HG03342 (cell line): ENCODE results near the gene CRIM1.

Source experiments
- ATAC-seq: cut with Tn5 transposase; IDR thresholded peaks from one replicate; pipeline ENCODE4 v1.9.1; 2021; ENCODE audit warnings: mild to moderate bottlenecking, moderate library complexity; ENCODE audit not compliant: unreplicated experiment

Gene CRIM1

DNA sequence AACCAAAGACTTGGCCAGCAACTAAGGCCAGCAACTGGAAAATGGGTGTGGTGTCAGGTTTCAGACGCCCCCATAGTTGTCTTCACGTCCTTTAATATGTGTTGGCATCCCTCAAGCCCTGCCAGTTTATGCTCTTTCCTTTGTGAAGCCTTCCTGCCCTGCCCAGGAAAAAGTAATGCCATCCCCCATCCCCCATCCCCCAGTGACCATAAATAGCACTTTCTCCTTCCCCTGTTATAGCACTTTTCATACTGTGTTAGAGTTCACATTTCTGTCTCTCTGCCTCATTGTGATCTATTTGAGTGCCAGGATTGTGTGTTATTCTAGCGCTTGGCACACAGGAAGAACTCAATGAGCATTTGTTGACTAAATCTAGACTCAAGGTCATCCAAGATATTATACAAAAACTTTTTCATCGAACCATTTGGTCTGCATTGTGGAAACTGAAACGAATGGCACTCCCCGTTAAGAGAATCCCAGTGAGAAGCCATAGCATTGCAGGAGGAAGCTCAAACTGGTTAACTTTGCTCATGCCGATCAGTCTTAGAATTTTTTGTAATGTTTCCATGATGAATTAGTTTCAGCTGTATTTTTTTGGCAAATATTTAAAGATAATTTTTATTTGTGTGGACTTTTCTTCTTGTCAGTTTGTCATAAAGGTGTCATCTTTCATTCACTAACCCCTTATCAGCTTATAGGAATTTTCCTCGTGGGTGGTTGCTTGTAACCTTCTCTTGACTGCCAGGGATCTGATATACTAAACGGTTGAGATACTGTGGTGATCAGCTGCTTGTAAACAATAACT, 15.7 kb downstream of the CRIM1 start:
- ATAC-seq = no peak

DNA sequence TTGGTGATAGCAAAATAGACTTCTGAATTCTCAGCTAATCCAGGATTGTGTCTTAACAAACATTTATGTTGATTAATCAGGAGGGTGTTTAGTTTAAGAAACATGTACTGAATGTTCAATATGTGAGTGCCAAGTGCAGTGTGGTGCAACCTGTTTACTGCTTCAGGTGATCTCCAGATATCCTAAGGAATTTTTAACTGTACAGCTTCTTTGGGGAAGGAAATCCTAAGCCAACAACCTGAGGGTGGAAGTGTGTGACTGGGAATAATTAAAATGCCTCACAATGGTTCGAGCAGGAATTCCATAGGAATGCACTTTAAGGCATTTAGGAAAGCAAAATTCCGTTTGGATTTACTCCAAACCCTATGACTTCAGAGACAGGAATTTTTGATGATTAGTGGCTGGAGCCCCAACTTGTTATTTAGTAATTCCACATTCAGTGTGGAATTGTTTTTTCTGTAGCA, 16.4 kb downstream of the CRIM1 start:
- ATAC-seq = no peak

- ATAC-seq = no peak
Observed at GRCh38 chr2:36373149-36373926, 17.8 kb downstream of the CRIM1 start.

DNA sequence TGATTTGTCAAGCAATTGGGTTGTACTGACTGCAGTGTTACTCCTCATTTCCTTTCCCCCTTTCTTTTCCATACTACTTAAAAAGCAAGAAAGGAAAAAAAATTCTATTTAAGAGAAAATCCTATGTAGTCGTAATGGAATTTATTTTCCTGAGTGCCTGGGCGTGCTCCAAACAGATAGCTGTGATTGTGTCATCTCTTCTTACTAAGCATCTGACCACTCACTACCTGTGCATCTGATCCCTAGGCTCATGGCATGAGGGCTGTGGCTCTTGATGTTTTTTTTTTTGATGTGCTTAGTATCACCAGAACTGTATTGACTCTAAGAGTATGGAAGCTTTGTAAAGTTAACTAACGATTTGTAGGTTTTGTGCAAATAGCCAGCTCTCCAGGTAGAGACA, 19.0 kb downstream of the CRIM1 start:
- ATAC-seq = no peak

DNA sequence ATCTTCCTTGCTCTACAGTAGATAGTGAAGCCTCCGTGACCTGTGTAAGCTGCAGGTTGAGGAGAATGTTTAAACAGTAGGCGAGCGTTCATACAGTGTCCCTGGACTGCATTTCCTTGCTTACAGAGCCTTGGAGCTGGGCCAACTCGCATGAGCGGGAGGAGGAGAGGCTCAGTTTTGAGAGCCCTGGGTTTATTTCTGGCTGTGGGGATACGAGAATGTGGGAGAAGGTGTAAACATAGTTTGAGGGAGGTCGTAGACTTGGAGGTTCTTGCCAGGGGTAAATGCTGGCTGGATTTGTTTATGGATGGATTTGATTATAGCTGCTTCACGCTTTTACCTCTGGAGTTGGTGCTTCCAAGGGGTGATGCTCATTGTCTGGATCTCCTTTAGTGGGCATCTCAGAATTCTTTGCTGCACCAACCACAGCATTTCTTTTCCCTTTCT, 20.8 kb downstream of the CRIM1 start:
- ATAC-seq = no peak

DNA sequence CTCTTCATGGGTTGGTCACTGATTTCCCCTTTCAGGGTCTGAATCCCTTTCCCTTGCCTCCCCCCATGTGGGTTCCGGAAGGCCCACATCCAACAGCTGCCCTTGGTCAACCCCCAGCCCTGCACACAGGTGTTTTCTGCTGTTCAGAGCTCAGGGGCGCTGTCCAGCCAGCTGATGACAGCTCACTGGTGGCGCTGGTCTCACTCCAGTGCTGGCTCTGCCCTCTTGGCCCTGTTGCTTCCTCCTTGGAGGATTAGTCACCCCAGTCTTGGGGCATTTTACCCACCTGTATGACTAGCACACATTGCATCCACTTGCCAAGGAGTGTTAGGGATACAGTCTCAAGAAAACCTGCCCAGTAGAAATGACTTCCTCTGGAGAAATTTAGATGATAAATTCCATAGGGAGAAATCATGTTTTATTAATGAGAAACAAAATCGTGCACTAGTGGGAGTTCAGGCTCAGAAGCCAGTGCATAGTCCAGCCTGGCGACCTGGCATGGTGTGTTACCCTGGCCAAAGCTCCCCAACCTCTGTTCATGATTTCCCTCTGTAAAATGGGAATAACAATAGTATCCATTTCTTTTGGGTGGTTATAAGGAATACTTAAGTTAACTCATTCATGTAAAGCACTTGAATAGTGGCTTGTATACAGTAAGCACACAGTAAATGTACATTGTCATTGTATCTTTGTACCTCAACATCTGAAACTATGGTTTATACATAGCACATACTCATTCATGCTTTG, 21.6 kb downstream of the CRIM1 start:
- ATAC-seq = no peak

DNA sequence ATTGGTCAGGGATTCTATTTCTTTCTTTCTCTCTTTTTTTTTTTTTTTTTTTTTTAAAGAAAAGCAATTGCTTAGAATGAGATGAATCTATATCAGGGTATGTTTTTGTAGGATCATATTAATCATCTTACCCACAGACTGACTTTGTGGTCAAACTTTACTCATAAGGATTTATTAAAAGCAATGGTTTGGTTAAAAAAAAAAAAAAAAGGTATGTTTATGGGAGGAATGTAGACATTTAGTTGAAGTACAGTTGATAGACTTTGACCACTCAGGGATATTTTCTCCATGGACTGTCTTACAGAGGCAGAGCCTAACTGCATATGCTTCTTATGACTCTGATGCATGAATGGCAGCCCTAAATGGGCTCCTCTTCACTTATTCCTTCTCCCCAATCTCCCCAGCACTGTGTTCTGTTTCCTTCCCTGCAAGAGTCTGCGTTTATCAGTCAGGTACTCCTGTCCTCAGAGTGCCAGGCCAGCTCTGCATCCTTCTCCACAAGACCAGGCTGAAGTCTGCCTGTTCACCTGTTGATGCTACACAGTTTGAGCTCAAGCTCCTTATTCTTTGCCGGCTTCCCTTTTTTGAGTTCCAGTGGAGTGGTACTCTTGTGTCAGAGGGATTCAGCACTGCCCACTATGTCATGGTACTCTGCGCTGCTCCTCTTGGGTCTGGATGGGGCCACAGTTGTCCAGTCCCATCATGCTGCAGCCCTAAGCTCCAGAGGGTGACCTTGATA, 24.3 kb downstream of the CRIM1 start:
- ATAC-seq = no peak

DNA sequence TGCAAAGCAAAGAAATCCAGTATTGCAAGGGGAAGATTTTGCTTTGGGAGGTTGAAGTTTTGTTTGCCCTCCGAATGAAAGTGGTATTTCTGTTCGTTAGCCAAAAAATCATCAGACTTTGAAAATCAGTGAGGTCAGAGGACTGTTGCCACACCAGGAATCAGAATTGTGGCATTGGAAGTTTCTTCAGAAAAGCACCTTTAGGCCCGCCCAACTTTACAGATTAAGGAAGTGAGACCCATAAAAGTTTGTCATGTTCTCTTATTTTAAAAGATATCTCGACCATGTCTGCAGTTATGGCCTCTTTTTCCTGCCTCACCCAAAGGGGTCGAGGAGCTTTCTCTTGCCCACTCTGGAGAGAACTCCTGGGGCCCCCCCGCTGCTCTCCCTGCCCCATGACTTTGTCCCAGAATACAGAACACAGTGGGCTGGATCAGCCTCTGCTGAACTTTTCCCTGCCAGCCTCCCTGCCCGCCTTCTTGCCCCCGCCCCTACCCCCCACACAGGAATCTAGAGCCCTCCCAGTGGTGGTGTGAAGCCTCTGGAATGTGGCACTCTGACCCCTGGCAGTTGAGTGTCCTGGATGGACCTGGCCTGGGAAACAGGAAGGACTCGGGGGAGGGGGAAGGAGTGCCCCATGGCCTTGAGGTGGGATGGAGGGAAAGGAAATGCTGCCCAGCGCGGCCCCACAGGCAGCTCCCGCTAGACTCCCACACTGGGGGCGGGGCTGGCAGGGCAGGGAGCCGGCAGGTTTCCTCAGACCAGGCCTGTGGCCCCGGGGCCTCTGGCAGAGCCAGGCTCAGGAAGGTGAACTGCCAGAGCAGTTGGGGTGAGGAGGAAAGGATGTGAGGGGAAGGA, 25.3 kb downstream of the CRIM1 start:
- ATAC-seq = no peak

GRCh38 chr2:36381993-36382392, 26.4 kb downstream of the CRIM1 start:
- ATAC-seq = no peak

DNA sequence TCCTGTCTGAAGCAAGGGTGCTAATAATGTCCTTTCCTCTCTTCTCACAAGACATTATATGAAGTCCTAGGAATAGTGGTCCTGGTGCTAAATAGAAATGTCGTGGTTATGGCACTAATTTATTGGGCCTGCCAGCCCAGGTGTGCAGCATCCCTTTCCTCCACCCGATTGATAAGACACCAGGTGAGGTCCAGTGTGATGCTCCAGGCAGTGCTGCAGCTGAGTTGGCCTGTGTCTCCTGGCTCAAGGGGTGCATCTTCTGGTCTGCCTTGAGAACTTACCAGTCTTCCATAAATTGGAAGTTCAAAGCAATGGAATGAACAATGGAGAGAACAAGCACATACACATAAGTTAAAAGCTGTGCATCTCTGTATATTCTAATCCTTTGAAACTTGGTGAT, 26.9 kb downstream of the CRIM1 start:
- ATAC-seq = no peak

DNA sequence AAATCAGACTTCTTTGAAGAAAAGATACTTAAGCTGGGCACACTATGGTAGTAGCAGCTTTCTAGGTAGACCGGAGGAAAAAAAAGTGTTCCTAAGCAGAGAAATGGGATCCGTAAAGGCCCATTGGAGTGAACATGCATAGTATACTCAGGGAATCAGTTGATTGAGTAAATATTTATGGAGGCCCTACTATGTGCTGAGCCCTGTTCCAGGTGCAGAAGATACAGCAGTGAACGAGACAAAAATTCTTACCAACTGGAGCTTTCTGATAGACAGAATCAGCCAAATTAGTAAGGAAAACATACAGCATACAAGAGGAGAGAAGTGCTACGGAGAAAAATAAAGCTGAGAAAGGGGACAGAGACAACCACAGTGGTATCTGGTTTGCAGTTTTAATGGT, 28.1 kb downstream of the CRIM1 start:
- no peak for ATAC-seq

DNA sequence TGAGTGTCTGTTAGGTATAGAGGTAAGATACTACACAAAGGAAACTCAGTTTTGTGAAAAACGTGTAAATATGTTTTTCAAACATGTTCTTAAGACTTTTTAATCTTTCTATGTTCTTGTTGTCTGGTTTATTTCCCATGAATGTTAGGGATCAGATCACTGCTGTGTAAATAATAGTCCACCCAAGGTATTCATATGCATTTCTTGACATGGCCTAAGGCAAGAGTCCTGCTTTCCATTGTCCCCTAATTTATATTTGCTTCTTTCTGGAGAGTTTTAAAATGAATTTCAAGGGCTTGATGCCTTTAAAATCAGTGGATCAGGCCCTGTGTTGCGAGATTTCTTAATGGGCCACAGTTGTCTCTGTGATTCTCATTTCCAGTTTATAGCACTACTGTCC, 28.9 kb downstream of the CRIM1 start:
- ATAC-seq = no peak

DNA sequence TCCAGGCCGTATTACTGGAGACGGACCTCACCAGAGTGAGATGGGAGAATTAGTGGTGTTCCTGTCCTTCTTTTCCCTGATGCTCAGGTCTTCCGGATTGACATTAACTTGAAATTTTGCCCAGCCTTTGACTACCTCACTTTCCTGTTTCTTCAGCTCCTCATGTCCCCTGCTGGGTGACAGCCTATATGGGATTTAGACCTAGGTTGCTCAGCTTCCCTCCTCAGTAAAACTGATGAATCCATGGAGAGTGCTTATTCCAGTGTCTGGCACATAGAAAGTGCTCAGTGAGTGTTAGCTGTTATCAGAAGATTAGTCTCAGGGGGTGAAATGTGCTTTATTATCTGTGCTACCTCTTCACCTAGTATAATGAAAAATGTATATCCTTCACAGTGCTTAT, 30.0 kb downstream of the CRIM1 start:
- no peak for ATAC-seq

DNA sequence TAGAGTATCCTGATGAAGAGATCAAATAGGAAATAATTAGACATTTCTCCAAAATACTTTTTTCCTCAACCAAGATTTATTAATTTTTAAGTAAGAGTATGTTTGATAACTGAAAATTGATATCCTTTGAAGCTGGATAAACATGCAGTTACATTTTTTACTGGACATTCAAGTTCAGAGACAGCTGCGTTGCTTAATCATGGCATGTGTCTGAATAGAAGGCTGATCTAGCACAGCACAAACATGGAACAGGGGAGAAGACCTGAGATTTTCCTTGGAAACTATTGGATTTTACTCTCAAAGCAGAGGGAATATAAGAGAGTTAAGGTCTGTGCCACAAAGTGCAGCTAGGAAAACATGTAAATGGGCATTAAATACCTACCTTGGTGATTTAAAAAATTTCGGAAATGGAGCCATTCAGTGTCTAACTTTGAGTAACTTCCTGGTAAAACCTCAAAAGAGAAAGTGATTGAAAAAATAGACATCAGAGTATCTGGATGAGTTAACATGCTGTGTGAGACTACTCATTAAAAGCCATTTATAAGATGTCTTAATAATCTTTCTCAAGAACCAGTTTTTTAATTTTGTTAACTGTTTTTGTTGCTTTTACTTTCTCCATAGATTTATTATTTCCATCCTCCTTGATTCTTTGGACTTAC, 31.8 kb downstream of the CRIM1 start:
- no peak for ATAC-seq

DNA sequence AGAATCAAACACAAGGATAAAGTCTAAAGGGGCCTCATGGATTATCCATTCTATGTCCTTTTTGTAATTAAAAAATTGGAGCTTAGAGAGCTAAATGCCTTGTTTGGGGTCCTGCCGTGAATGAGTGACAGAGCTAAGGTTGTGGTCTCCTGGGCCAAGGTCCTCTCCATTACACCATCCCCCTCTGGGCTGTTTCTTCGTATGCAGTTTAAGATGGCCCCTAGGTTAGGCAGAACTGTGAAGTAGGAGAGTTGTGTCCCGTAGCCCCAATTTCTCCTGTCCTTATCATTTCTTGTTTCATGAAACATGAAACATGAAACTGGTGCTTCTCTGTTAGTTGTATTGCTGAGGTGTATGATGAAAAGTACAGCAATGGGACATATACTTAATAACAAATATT, 32.9 kb downstream of the CRIM1 start:
- ATAC-seq = no peak

GRCh38 chr2:36389091-36389564, 33.5 kb downstream of the CRIM1 start:
- no peak for ATAC-seq

- no peak for ATAC-seq
Observed at GRCh38 chr2:36389577-36389976, 34.0 kb downstream of the CRIM1 start.

GRCh38 chr2:36392571-36393255, 37.1 kb downstream of the CRIM1 start:
- no peak for ATAC-seq
